Liver (tissue), 9 donors: ENCODE measurements around the gene TCHP. TPM values are rescaled to one million over a fixed set of nuclear protein-coding genes. Genes with fewer than 3 reads are reported as not detected.

Source experiments
- DNase-seq: peaks from one replicate; pipeline ENCODE4 v3.0.0-alpha.2; 2017; ENCODE audit warnings: low spot score
- H3K27ac ChIP-seq, 2 donors: one replicate each; pipeline ENCODE4 v1.7.0; 2013; ENCODE audit warnings: inconsistent platforms in 2 of 2, low read length in 2 of 2, control low read depth in 1 of 2, low read depth in 1 of 2, mild to moderate bottlenecking in 1 of 2
- H3K27me3 ChIP-seq, 4 donors: one replicate each; pipeline versions ENCODE4 v1.6.1 to v1.7.0; 2013; ENCODE audit warnings: low read length in 3 of 4, inconsistent platforms in 1 of 4, mild to moderate bottlenecking in 1 of 4, moderate library complexity in 1 of 4; ENCODE audit not compliant: control insufficient read depth in 4 of 4, insufficient read depth in 4 of 4
- H3K36me3 ChIP-seq, 4 donors: one replicate each; pipeline versions ENCODE4 v1.6.1 to v1.7.0; 2013; ENCODE audit warnings: low read length in 3 of 4, mild to moderate bottlenecking in 3 of 4, low read depth in 1 of 4, moderate library complexity in 1 of 4; ENCODE audit not compliant: control insufficient read depth in 4 of 4, insufficient read depth in 3 of 4
- H3K4me1 ChIP-seq, 4 donors: one replicate each; pipeline versions ENCODE4 v1.6.1 to v1.7.0; 2013; ENCODE audit warnings: low read length in 3 of 4, mild to moderate bottlenecking in 3 of 4, moderate library complexity in 1 of 4; ENCODE audit not compliant: control insufficient read depth in 4 of 4, insufficient read depth in 4 of 4
- H3K4me3 ChIP-seq, 3 donors: one replicate each; pipeline versions ENCODE4 v1.6.1 to v1.7.0; 2013; ENCODE audit warnings: low read length in 3 of 3, control low read depth in 1 of 3, low read depth in 1 of 3, mild to moderate bottlenecking in 1 of 3
- H3K9ac ChIP-seq, 2 donors: one replicate each; pipeline ENCODE4 v1.7.0; 2013; ENCODE audit warnings: low read length in 2 of 2, mild to moderate bottlenecking in 2 of 2, moderate library complexity in 2 of 2, control low read depth in 1 of 2, low read depth in 1 of 2
- H3K9me3 ChIP-seq, 4 donors: one replicate each; pipeline versions ENCODE4 v1.6.1 to v1.7.0; 2013; ENCODE audit warnings: low read length in 3 of 4; ENCODE audit not compliant: control insufficient read depth in 4 of 4
- EGR1 ChIP-seq, 2 donors: IDR thresholded peaks; 2 replicates each; pipeline ENCODE4 v1.6.1; 2016 to 2018; ENCODE audit warnings: antibody characterized with exemption in 2 of 2, low read depth in 2 of 2
- FOXA1 ChIP-seq: IDR thresholded peaks from 2 replicates; pipeline ENCODE4 v1.6.1; 2016; ENCODE audit warnings: antibody characterized with exemption
- FOXA2 ChIP-seq: IDR thresholded peaks from 2 replicates; pipeline ENCODE4 v1.6.1; 2016; ENCODE audit warnings: antibody characterized with exemption
- GABPA ChIP-seq, 2 donors: IDR thresholded peaks in 1 of 2; conservative IDR thresholded peaks in 1 of 2; 2 replicates each; pipeline ENCODE4 v1.6.1; 2016; ENCODE audit warnings: antibody characterized with exemption in 2 of 2, mild to moderate bottlenecking in 1 of 2, moderate library complexity in 1 of 2
- HNF4A ChIP-seq, 2 donors: conservative IDR thresholded peaks; 2 replicates each; pipeline ENCODE4 v1.6.1; 2016; ENCODE audit warnings: antibody characterized with exemption in 2 of 2, mild to moderate bottlenecking in 2 of 2
- HNF4G ChIP-seq: IDR thresholded peaks from 2 replicates; pipeline ENCODE4 v1.6.1; 2016; ENCODE audit warnings: antibody characterized with exemption
- NR2F2 ChIP-seq: IDR thresholded peaks from 2 replicates; pipeline ENCODE4 v1.6.1; 2016; ENCODE audit warnings: antibody characterized with exemption
- RAD21 ChIP-seq, 2 donors: IDR thresholded peaks; 2 replicates each; pipeline ENCODE4 v1.6.1; 2016; ENCODE audit warnings: antibody characterized with exemption in 2 of 2, mild to moderate bottlenecking in 2 of 2
- RXRA ChIP-seq, 2 donors: IDR thresholded peaks; 2 replicates each; pipeline ENCODE4 v1.6.1; 2017 to 2018; ENCODE audit warnings: antibody characterized with exemption in 2 of 2, mild to moderate bottlenecking in 1 of 2
- TAF1 ChIP-seq: conservative IDR thresholded peaks from 2 replicates; pipeline ENCODE4 v1.6.1; 2016; ENCODE audit warnings: antibody characterized with exemption, mild to moderate bottlenecking
- YY1 ChIP-seq: IDR thresholded peaks from 2 replicates; pipeline ENCODE4 v1.6.1; 2016; ENCODE audit warnings: antibody characterized with exemption, mild to moderate bottlenecking
- WGBS: extraction: QIAGEN DNeasy Blood & Tissue Kit; methylation state at CpG from one replicate; pipeline ENCODE4 v1.1.7; 2013; 5-methylcytosine and 5-hydroxymethylcytosine counted together
- polyA plus RNA-seq, 2 donors: library from polyadenylated mRNA; stranded (reverse) in 1 of 2; unstranded in 1 of 2; fragments of 200-250 nt in 1 of 2; fragments of >200 nt in 1 of 2; fragmentation: Nextera tagmentation in 1 of 2; extraction: Ambion mirVana in 1 of 2; gene quantifications; one replicate each; pipeline versions ENCODE4 v1.2.1 to v1.2.3, GENCODE V29; 2013 to 2015
- total RNA-seq, 2 donors: library from RNA; depleted of rRNA; stranded (reverse); fragments of >200 nt; gene quantifications; one replicate each; pipeline ENCODE4 v1.2.3, GENCODE V29; 2014
- TF ChIP-seq, protein P1 (sequence below): fragments of 150-350 bp; IDR thresholded peaks from 2 replicates; pipeline ENCODE4 v1.5.1; 2017; ENCODE audit warnings: improper control_type of control experiment, low read depth, low read length; ENCODE audit not compliant: missing input control
- TF ChIP-seq, protein P2 (sequence below): IDR thresholded peaks from 2 replicates; pipeline ENCODE4 v1.6.1; 2016; ENCODE audit warnings: antibody characterized with exemption
- TF ChIP-seq, protein P3 (sequence below): IDR thresholded peaks from 2 replicates; pipeline ENCODE4 v1.6.1; 2016; ENCODE audit warnings: antibody characterized with exemption
- TF ChIP-seq, protein P4 (sequence below): IDR thresholded peaks from 2 replicates; pipeline ENCODE4 v1.6.1; 2016; ENCODE audit warnings: antibody characterized with exemption, mild to moderate bottlenecking
- TF ChIP-seq, protein P5 (sequence below): IDR thresholded peaks from 2 replicates; pipeline ENCODE4 v1.6.1; 2016; ENCODE audit warnings: antibody characterized with exemption
- donor health status: healthy.
- donor health status: healthy.
- donor health status: healthy.
- donor health status: healthy.
- donor health status: healthy.

The TCHP gene
- total and polyA plus RNA-seq, 4 donors: 5.0 to 9.8 (median 5.2) TPM

DNA sequence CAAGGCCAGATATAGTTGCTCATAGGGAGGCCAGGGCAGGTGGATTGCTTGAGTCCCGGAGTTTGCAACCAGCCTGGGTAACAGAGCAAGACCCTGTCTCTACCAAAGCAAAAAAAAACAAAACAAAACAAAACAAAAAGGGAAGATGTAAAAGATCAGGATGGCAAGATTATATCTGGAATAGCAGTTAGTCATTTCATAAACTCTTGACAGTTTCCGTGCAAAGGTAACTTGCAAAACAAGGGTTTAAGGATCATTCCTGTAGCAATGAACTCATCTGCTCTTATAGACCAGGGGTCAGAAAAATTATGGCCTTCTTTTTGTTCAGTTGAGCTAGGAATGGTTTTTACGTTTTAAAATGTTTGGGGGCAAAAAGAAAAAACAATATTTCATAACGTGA, 66.5 kb downstream of the TCHP start:
- Histone ChIP-seq H3K36me3 (peaks cover 8 to 33% (median 22%) of the 10 kb centered on the region in 4 donors), H3K4me3 (no peak overlapping the region), H3K9ac (no peak overlapping the region), H3K27ac (no peak overlapping the region), H3K9me3 (no peaks in the 10 kb centered on the region), H3K4me1 (peaks cover 0 to 9% (median 4%) of the 10 kb centered on the region in 4 donors), H3K27me3 (no peaks in the 10 kb centered on the region)
- no peak for DNase-seq
- no peak for TF ChIP-seq TAF1
- TF ChIP-seq FOXA2: no peak
- TF ChIP-seq HNF4A (conservative IDR thresholded peaks at IDR 0.05): no peak
- TF ChIP-seq RXRA (IDR thresholded peaks at IDR 0.05): no peak
- TF ChIP-seq, protein P1, sequence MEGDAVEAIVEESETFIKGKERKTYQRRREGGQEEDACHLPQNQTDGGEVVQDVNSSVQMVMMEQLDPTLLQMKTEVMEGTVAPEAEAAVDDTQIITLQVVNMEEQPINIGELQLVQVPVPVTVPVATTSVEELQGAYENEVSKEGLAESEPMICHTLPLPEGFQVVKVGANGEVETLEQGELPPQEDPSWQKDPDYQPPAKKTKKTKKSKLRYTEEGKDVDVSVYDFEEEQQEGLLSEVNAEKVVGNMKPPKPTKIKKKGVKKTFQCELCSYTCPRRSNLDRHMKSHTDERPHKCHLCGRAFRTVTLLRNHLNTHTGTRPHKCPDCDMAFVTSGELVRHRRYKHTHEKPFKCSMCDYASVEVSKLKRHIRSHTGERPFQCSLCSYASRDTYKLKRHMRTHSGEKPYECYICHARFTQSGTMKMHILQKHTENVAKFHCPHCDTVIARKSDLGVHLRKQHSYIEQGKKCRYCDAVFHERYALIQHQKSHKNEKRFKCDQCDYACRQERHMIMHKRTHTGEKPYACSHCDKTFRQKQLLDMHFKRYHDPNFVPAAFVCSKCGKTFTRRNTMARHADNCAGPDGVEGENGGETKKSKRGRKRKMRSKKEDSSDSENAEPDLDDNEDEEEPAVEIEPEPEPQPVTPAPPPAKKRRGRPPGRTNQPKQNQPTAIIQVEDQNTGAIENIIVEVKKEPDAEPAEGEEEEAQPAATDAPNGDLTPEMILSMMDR: no peak
- TF ChIP-seq, protein P2, sequence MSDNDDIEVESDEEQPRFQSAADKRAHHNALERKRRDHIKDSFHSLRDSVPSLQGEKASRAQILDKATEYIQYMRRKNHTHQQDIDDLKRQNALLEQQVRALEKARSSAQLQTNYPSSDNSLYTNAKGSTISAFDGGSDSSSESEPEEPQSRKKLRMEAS: no peak
- TF ChIP-seq EGR1 (IDR thresholded peaks at IDR 0.05; ENCODE audit: low read depth in 2 of 2): no peak
- TF ChIP-seq, protein P3, sequence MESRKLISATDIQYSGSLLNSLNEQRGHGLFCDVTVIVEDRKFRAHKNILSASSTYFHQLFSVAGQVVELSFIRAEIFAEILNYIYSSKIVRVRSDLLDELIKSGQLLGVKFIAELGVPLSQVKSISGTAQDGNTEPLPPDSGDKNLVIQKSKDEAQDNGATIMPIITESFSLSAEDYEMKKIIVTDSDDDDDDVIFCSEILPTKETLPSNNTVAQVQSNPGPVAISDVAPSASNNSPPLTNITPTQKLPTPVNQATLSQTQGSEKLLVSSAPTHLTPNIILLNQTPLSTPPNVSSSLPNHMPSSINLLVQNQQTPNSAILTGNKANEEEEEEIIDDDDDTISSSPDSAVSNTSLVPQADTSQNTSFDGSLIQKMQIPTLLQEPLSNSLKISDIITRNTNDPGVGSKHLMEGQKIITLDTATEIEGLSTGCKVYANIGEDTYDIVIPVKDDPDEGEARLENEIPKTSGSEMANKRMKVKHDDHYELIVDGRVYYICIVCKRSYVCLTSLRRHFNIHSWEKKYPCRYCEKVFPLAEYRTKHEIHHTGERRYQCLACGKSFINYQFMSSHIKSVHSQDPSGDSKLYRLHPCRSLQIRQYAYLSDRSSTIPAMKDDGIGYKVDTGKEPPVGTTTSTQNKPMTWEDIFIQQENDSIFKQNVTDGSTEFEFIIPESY: no peak
- no peak for TF ChIP-seq NR2F2
- TF ChIP-seq FOXA1: no peak
- TF ChIP-seq, protein P4, sequence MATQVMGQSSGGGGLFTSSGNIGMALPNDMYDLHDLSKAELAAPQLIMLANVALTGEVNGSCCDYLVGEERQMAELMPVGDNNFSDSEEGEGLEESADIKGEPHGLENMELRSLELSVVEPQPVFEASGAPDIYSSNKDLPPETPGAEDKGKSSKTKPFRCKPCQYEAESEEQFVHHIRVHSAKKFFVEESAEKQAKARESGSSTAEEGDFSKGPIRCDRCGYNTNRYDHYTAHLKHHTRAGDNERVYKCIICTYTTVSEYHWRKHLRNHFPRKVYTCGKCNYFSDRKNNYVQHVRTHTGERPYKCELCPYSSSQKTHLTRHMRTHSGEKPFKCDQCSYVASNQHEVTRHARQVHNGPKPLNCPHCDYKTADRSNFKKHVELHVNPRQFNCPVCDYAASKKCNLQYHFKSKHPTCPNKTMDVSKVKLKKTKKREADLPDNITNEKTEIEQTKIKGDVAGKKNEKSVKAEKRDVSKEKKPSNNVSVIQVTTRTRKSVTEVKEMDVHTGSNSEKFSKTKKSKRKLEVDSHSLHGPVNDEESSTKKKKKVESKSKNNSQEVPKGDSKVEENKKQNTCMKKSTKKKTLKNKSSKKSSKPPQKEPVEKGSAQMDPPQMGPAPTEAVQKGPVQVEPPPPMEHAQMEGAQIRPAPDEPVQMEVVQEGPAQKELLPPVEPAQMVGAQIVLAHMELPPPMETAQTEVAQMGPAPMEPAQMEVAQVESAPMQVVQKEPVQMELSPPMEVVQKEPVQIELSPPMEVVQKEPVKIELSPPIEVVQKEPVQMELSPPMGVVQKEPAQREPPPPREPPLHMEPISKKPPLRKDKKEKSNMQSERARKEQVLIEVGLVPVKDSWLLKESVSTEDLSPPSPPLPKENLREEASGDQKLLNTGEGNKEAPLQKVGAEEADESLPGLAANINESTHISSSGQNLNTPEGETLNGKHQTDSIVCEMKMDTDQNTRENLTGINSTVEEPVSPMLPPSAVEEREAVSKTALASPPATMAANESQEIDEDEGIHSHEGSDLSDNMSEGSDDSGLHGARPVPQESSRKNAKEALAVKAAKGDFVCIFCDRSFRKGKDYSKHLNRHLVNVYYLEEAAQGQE: no peak
- TF ChIP-seq, protein P5, sequence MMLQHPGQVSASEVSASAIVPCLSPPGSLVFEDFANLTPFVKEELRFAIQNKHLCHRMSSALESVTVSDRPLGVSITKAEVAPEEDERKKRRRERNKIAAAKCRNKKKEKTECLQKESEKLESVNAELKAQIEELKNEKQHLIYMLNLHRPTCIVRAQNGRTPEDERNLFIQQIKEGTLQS: no peak
- no peak for TF ChIP-seq YY1
- TF ChIP-seq HNF4G: no peak
- TF ChIP-seq GABPA (IDR thresholded peaks at IDR 0.05 in 1 of 2, conservative IDR thresholded peaks at IDR 0.05 in 1 of 2): no peak
- TF ChIP-seq RAD21 (IDR thresholded peaks at IDR 0.05): no peak
- WGBS: 93% methylated on average over 4 of the region's 4 CpGs
